Left forelimb (tissue), 1 donor: ENCODE measurements around the gene FMO5.
"Not testable (repeated sequence)": the region's sequence is repeated elsewhere in the genome, so short reads cannot be mapped to it uniquely, and the experiment has no call there.

Experiments
- DNase-seq: peaks from one replicate; pipeline ENCODE4 v3.0.0-alpha.2; 2018; ENCODE audit warnings: low spot score

Gene FMO5

GRCh38 chr1:147238925-147239820 is 14.0 kb upstream of the FMO5 start:
- no peak for DNase-seq

GRCh38 chr1:147238053-147238902 is 13.1 kb upstream of the FMO5 start:
- DNase-seq, result no peak

- DNase-seq, result no peak
Observed at GRCh38 chr1:147236959-147237791, 12.0 kb upstream of the FMO5 start.

- no peak for DNase-seq
Observed at GRCh38 chr1:147236448-147236847, 11.3 kb upstream of the FMO5 start.

GRCh38 chr1:147235822-147236221 is 10.7 kb upstream of the FMO5 start:
- DNase-seq, result no peak

GRCh38 chr1:147233903-147234302 is 8.8 kb upstream of the FMO5 start:
- DNase-seq, result not testable (repeated sequence)

GRCh38 chr1:147231032-147231431 is 5.9 kb upstream of the FMO5 start:
- DNase-seq, result not testable (repeated sequence)

GRCh38 chr1:147223740-147224615 is 1.2 kb downstream of the FMO5 start:
- DNase-seq, result no peak

GRCh38 chr1:147218606-147219005 is 6.5 kb downstream of the FMO5 start:
- DNase-seq, result no peak

GRCh38 chr1:147217141-147217540 is 8.0 kb downstream of the FMO5 start:
- DNase-seq, result no peak

- no peak for DNase-seq
Observed at GRCh38 chr1:147216124-147216523, 9.0 kb downstream of the FMO5 start.

GRCh38 chr1:147215540-147215916 is 9.6 kb downstream of the FMO5 start:
- no peak for DNase-seq

GRCh38 chr1:147214842-147215539 is 10.1 kb downstream of the FMO5 start:
- no peak for DNase-seq

- no peak for DNase-seq
Observed at GRCh38 chr1:147214325-147214724, 10.8 kb downstream of the FMO5 start.

- no peak for DNase-seq
Observed at GRCh38 chr1:147213271-147213670, 11.9 kb downstream of the FMO5 start.

GRCh38 chr1:147211577-147211976 is 13.6 kb downstream of the FMO5 start:
- no peak for DNase-seq

GRCh38 chr1:147210987-147211386 is 14.2 kb downstream of the FMO5 start:
- no peak for DNase-seq

- DNase-seq, result no peak
Observed at GRCh38 chr1:147209825-147210821, 15.0 kb downstream of the FMO5 start.

- DNase-seq, result no peak
Observed at GRCh38 chr1:147208619-147209018, 16.5 kb downstream of the FMO5 start.
